Ovary (tissue), 9 donors: Measurements from ENCODE around the gene MEGF9. TPM values are rescaled to one million over a fixed set of nuclear protein-coding genes. Genes with fewer than 3 reads are reported as not detected.

ENCODE experiments used
- DNase-seq, 5 donors: peaks; one replicate each; pipeline ENCODE4 v3.0.0-alpha.2; 2019 to 2020
- H3K27ac ChIP-seq, 2 donors: fragments of 200-600 bp; one replicate each; pipeline versions ENCODE4 v1.5.1 to v1.8.0; 2019 to 2022
- H3K27me3 ChIP-seq: fragments of 200-600 bp; one replicate; pipeline ENCODE4 v1.8.0; 2022
- H3K36me3 ChIP-seq: fragments of 200-600 bp; sonication (generic); one replicate; pipeline ENCODE4 v1.5.1; 2019
- H3K4me1 ChIP-seq: one replicate; pipeline ENCODE4 v1.8.1; 2013; ENCODE audit warnings: mild to moderate bottlenecking, moderate library complexity; ENCODE audit not compliant: insufficient read depth
- H3K4me3 ChIP-seq: fragments of 200-600 bp; sonication (generic); one replicate; pipeline ENCODE4 v1.5.1; 2017
- H3K9me3 ChIP-seq, 2 donors: fragments of 200-600 bp in 1 of 2; sonication (generic) in 1 of 2; one replicate each; pipeline versions ENCODE4 v1.5.1 to v1.8.1; 2013 to 2019; ENCODE audit warnings: mild to moderate bottlenecking in 1 of 2, moderate library complexity in 1 of 2
- CTCF ChIP-seq, 3 donors: fragments of 450-650 bp in 2 of 3; fragments of 200-600 bp in 1 of 3; IDR thresholded peaks; one replicate each; pipeline versions ENCODE4 v1.5.1 to v1.8.0; 2016 to 2022; ENCODE audit warnings: antibody characterized with exemption in 3 of 3, mild to moderate bottlenecking in 1 of 3
- EP300 ChIP-seq: sonication (generic); formaldehyde crosslinking; IDR thresholded peaks from one replicate; pipeline ENCODE4 v1.6.1; 2017; ENCODE audit warnings: antibody characterized with exemption
- POLR2A ChIP-seq: fragments of 450-650 bp; IDR thresholded peaks from one replicate; pipeline ENCODE4 v1.6.1; 2017; ENCODE audit warnings: antibody characterized with exemption, mild to moderate bottlenecking, moderate library complexity
- WGBS, 3 donors: extraction: QIAGEN DNeasy Blood & Tissue Kit in 1 of 3; methylation state at CpG; one replicate each; pipeline versions ENCODE4 v1.1.5 to v1.1.7; 2013 to 2017; 5-methylcytosine and 5-hydroxymethylcytosine counted together
- intact Hi-C, 4 donors: fragments of 100-400 bp; cut with DNase I; formaldehyde crosslinking; loops; one replicate each; pipeline versions ENCODE4 v1.11.0 to v1.15.1; 2022 to 2023
- polyA plus RNA-seq, 2 donors: library from polyadenylated mRNA; stranded (reverse); fragments of 200-250 nt in 1 of 2; fragments of 350-450 nt in 1 of 2; fragmentation: Illumina TruSeq in 1 of 2; extraction: RNeasy Lipid Tissue Mini Kit (QIAGEN cat#74804) in 1 of 2; gene quantifications; one replicate each; pipeline ENCODE4 v1.2.3, GENCODE V29; 2013 to 2014
- total RNA-seq, 7 donors: library from RNA; depleted of rRNA in 2 of 7; stranded (reverse); fragments of >200 nt in 2 of 7; fragmentation: NEBNext Ultra II Directional in 3 of 7; extraction: Animal tissue kit (Norgen Biotek cat#: 25700) in 3 of 7; gene quantifications; one replicate each; pipeline versions ENCODE4 v1.1.0 to v1.2.4, GENCODE V29; 2016 to 2023
- donor health status: DM: no; HTN: no; CAD: no; lungs with moderate emphysema.
- donor health status: DM: no; HTN: no; CAD: no.
- donor health status: Bipolar disorder and iron deficiency.
- donor health status: DM: yes; HTN: yes; CAD: no.
- donor health status: DM: no; HTN: no; CAD: no.
- donor health status: DM: yes; HTN: yes; CAD: no.

Gene MEGF9
- total and polyA plus RNA-seq, 9 donors: 9.9 to 27.3 (median 14.6) TPM

- H3K4me1 ChIP-seq: peaks cover 5% of the 10 kb centered on the region
- 24 to 37% (median 29%) methylated on average over 14 of the region's 14 CpGs for WGBS, 3 donors
- H3K4me3 ChIP-seq: peak overlapping the region; percentile 78
- DNase-seq: peak; percentile 58 to 75 (median 65)
- intact Hi-C loops: loop anchor here in 2 of 4 donors (10.0 kb wide), 1 partner anchor 91 kb away; no protein-coding TSS in a partner anchor
- H3K27me3 ChIP-seq: no peaks in the 10 kb centered on the region
- H3K27ac ChIP-seq: peak overlapping the region; percentile 80 to 81
- TF ChIP-seq CTCF (IDR thresholded peaks at IDR 0.05): no peak
- TF ChIP-seq POLR2A: no peak
- TF ChIP-seq EP300: no peak
- H3K36me3 ChIP-seq: no peaks in the 10 kb centered on the region
- H3K9me3 ChIP-seq: no peaks in the 10 kb centered on the region
These were observed 1.2 kb upstream of the MEGF9 start for GRCh38 chr9:120715389-120715924.

DNA sequence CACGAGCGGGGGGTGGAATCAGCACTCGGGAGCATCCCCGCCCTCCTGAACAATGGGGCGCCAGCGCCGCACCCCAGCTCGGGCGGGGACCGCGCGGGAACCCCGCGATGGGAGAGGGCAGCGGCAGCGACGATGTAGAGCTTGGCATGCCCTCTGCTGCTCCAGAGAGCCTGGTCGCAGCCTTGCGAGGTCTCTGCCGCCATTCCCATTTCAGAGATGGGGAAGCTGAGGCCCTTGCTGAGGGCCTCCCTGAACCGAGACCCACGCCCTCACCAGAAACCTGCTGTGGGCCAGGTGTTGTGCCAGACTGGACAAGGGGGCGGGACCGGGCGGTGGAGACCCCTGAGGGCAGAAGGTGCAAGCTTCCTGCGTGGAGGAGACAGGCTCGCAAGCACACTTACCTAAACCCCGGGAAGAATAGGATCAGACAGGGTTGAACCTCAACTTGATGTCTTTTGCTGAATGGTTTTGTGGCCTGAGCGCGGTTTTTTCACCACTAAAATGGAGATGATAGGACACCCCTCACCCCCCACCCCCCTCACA, 647 bp upstream of the MEGF9 start:
- peak overlapping the region; percentile 80 to 81 for H3K27ac ChIP-seq
- DNase-seq: peak in 3 of 5 donors; percentile 35 to 69 (median 41)
- H3K9me3 ChIP-seq: no peaks in the 10 kb centered on the region
- 6 to 13% (median 9%) methylated on average over 22 to 30 of the region's 30 CpGs for WGBS, 3 donors
- TF ChIP-seq EP300: no peak
- TF ChIP-seq CTCF (IDR thresholded peaks at IDR 0.05): no peak
- no peak for TF ChIP-seq POLR2A
- no peaks in the 10 kb centered on the region for H3K27me3 ChIP-seq
- H3K4me3 ChIP-seq: peak overlapping the region; percentile 78
- H3K4me1 ChIP-seq: peaks cover 5% of the 10 kb centered on the region
- intact Hi-C loops: loop anchor here in 2 of 4 donors (10.0 kb wide), 1 partner anchor 90 kb away; no protein-coding TSS in a partner anchor
- H3K36me3 ChIP-seq: no peaks in the 10 kb centered on the region

DNA sequence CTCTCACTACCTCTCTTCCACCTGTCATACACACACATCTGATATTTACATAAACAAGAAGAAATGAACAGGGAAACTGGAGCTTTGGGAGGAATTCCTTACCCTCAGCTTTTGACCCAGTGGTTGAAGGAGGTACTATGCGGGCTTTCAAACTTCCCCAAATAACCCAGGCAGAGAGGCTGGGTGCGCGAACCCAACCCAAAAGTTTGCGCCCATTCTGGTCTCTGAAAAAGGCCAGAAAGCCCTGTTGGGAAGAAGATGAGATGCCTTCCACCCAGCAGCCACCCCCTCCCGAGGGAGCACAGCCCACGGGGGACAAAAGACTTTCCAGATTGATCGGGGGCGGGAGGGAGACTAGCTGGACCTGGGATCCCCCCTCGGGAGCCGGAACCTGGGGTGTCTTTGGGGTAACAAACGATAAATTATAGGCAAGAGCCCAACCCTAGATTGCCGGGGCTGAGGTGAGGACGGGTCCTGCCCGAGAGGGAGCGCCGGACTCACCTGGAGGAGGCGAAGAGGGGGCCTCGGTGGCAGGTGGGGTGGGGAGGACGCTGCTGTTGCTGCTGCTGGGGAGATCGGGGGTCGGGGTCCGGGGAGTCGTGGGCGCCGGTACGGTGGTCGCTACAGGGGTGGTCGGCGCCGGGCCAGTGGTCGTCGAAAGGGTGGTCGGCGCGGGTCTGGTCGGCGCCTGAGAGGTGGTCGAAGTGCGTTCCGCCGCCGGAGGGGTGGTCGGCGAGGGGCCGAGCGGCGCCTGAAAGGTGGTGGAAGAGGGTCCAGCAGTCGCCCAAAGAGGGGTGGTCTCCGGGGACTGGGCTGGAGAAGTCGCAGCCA, 798 bp downstream of the MEGF9 start:
- Histone ChIP-seq H3K9me3 (no peaks in the 10 kb centered on the region), H3K27ac (peak overlapping the region; percentile 44 to 61), H3K4me1 (peaks cover 11% of the 10 kb centered on the region), H3K4me3 (peak overlapping the region; percentile 78), H3K36me3 (no peaks in the 10 kb centered on the region), H3K27me3 (no peaks in the 10 kb centered on the region)
- TF ChIP-seq POLR2A (no peak), EP300 (no peak), CTCF (IDR thresholded peaks at IDR 0.05) (no peak)
- peak; percentile 24 to 62 (median 60) for DNase-seq
- intact Hi-C loops: loop anchor here in 2 of 4 donors (10.0 kb wide), 1 partner anchor 89 kb away; no protein-coding TSS in a partner anchor
- 1% methylated on average over 50 of the region's 50 CpGs for WGBS, 3 donors

DNA sequence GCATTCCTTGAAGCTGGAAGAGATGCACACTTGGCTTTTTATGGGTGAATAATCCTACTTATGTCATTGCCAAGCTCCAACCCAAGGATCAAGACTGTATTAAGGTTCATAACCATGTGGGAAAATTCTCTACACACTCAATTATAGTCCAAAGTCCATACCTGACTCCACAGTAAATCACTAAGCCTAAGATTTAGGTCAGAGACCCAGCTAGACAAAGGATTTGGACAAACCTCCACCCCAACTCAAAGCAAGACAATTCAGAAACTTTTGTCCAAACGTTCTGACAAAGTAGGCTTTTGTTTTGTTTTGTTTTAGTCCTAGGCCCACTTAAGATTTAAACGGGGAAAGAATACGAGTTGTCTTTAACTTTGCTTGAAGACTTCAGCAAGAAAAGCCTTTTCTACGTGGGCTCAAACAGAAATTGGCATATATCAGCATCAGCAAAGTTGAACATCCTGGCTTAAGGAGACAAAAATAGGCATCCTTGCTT, 1.7 kb downstream of the MEGF9 start:
- Histone ChIP-seq H3K27ac (peak overlapping the region in 1 of 2 donors; percentile 3), H3K4me1 (peaks cover 11% of the 10 kb centered on the region)
- WGBS, 3 donors: 13 to 40% (median 19%) methylated on average over 4 of the region's 4 CpGs

More for the DNA sequence above, 1.7 kb downstream of the MEGF9 start:
- no peak for DNase-seq
- H3K36me3 ChIP-seq: no peaks in the 10 kb centered on the region
- TF ChIP-seq EP300 (no peak), CTCF (IDR thresholded peaks at IDR 0.05) (no peak), POLR2A (no peak)
- no peaks in the 10 kb centered on the region for H3K9me3 ChIP-seq
- H3K4me3 ChIP-seq: peak overlapping the region; percentile 4
- intact Hi-C loops: loop anchor here in 2 of 4 donors (10.0 kb wide), 1 partner anchor 88 kb away; no protein-coding TSS in a partner anchor
- no peaks in the 10 kb centered on the region for H3K27me3 ChIP-seq
